ENCODE measurements around the gene CHRNA7.

Gene CHRNA7

GRCh38 chr15:32098033-32098432, 67.7 kb downstream of the CHRNA7 start:
- TF ChIP-seq NFIC (IDR thresholded peaks at IDR 0.05) (no peak), EP300 (IDR thresholded peaks at IDR 0.05; ENCODE audit: borderline replicate concordance) (no peak)
- TF ChIP-seq, protein P1, sequence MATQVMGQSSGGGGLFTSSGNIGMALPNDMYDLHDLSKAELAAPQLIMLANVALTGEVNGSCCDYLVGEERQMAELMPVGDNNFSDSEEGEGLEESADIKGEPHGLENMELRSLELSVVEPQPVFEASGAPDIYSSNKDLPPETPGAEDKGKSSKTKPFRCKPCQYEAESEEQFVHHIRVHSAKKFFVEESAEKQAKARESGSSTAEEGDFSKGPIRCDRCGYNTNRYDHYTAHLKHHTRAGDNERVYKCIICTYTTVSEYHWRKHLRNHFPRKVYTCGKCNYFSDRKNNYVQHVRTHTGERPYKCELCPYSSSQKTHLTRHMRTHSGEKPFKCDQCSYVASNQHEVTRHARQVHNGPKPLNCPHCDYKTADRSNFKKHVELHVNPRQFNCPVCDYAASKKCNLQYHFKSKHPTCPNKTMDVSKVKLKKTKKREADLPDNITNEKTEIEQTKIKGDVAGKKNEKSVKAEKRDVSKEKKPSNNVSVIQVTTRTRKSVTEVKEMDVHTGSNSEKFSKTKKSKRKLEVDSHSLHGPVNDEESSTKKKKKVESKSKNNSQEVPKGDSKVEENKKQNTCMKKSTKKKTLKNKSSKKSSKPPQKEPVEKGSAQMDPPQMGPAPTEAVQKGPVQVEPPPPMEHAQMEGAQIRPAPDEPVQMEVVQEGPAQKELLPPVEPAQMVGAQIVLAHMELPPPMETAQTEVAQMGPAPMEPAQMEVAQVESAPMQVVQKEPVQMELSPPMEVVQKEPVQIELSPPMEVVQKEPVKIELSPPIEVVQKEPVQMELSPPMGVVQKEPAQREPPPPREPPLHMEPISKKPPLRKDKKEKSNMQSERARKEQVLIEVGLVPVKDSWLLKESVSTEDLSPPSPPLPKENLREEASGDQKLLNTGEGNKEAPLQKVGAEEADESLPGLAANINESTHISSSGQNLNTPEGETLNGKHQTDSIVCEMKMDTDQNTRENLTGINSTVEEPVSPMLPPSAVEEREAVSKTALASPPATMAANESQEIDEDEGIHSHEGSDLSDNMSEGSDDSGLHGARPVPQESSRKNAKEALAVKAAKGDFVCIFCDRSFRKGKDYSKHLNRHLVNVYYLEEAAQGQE (IDR thresholded peaks at IDR 0.05; ENCODE audit: low read depth): no peak

DNA sequence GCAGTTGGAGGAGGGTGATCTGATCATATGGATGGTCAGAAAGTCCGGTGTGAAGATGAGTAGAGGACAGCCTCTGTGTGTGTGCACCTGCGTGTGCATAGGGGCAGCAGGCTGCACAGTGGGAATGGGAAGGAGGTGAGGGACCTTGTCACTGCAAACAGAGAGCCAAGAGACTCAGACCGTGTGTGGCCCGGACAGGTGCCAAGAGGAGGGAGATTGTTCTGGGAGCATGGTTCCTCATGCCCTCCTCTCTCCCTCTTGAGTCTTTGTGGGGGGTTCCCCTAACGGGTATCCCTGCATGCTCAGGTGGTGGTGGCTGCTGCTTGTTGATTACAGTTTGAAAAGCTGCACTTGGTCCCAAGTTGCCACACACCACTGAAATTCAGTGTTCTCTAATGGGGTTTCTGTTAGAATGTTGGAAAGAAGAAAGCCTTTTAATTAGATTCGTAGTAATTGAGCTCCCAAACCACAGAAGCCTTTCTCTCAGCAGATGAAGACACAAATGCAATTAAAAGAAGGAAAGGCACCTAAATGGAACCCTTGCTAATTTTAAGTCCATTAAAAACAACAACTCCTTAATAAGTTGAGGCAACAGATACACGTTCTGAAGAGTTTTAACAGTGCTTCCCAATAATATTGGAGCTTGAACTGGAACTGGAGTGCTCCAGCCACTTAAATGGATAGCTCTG, 68.9 kb downstream of the CHRNA7 start:
- TF ChIP-seq YY1 (IDR thresholded peaks at IDR 0.05; ENCODE audit: low read depth) (no peak), RAD21 (IDR thresholded peaks at IDR 0.05; ENCODE audit: low read depth) (no peak), EP300 (IDR thresholded peaks at IDR 0.05; ENCODE audit: borderline replicate concordance) (no peak), NFIC (IDR thresholded peaks at IDR 0.05) (no peak), FOXM1 (IDR thresholded peaks at IDR 0.05; ENCODE audit: borderline replicate concordance, low read depth) (no peak), TCF12 (IDR thresholded peaks at IDR 0.05; ENCODE audit: low read depth) (no peak), TEAD4 (IDR thresholded peaks at IDR 0.05) (no peak), CREB1 (IDR thresholded peaks at IDR 0.05; ENCODE audit: low read depth) (no peak), EGR1 (IDR thresholded peaks at IDR 0.05) (no peak), TAF1 (IDR thresholded peaks at IDR 0.05; ENCODE audit: low read depth) (no peak), ZBTB7A (IDR thresholded peaks at IDR 0.05; ENCODE audit: low read depth) (no peak), CEBPB (IDR thresholded peaks at IDR 0.05) (no peak)
- TF ChIP-seq, protein P2, sequence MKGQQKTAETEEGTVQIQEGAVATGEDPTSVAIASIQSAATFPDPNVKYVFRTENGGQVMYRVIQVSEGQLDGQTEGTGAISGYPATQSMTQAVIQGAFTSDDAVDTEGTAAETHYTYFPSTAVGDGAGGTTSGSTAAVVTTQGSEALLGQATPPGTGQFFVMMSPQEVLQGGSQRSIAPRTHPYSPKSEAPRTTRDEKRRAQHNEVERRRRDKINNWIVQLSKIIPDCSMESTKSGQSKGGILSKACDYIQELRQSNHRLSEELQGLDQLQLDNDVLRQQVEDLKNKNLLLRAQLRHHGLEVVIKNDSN (IDR thresholded peaks at IDR 0.05): no peak
- TF ChIP-seq, protein P1 (IDR thresholded peaks at IDR 0.05; ENCODE audit: low read depth): no peak
- TF ChIP-seq, protein P3, sequence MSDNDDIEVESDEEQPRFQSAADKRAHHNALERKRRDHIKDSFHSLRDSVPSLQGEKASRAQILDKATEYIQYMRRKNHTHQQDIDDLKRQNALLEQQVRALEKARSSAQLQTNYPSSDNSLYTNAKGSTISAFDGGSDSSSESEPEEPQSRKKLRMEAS (IDR thresholded peaks at IDR 0.05): no peak

DNA sequence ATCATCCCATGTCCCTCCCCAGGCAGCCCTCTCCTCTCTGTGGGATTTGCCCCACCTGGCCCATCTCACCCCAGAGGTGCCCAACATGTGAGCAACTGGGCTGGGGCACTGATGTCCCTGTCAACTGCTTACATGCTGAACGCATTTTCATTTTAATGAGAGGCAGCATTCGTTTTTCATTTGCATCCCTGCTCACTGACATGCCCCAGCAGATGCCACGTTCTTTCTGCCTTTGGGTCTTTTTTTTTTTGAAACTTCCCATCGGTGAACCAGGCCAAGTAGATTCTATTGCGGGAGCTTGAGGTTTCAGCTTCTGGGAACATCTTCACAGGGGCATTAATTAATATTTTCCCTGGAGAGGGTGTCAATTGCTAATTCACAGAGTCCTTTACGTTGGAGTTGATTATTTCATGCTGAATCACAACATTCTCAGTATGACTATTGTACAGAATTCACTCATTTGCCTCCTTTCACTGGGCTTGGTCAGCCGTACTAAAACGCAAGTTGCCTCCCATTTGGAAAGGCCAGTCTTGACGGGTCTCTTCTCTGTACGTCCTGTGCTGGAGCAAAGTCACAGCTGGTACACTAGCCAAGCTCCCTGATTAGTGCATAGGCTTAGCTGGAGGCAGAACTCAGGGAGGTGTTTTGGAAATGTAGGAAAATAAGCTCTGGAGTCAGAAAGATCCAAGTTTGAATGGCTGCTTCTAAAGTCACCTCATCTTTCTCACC, 69.8 kb downstream of the CHRNA7 start:
- TF ChIP-seq ZBTB7A (IDR thresholded peaks at IDR 0.05; ENCODE audit: low read depth): no peak
- no peak for TF ChIP-seq FOXM1 (IDR thresholded peaks at IDR 0.05; ENCODE audit: borderline replicate concordance, low read depth)
- TF ChIP-seq, protein P1 (IDR thresholded peaks at IDR 0.05; ENCODE audit: low read depth): no peak
- TF ChIP-seq EP300 (IDR thresholded peaks at IDR 0.05; ENCODE audit: borderline replicate concordance): no peak
- TF ChIP-seq, protein P2 (IDR thresholded peaks at IDR 0.05): no peak
- TF ChIP-seq TAF1 (IDR thresholded peaks at IDR 0.05; ENCODE audit: low read depth): no peak
- no peak for TF ChIP-seq CEBPB (IDR thresholded peaks at IDR 0.05)
- no peak for TF ChIP-seq NFIC (IDR thresholded peaks at IDR 0.05)
- TF ChIP-seq TEAD4 (IDR thresholded peaks at IDR 0.05): no peak
- no peak for TF ChIP-seq TCF12 (IDR thresholded peaks at IDR 0.05; ENCODE audit: low read depth)
- no peak for TF ChIP-seq CREB1 (IDR thresholded peaks at IDR 0.05; ENCODE audit: low read depth)

GRCh38 chr15:32104061-32104995, 74.0 kb downstream of the CHRNA7 start:
- TF ChIP-seq RAD21 (IDR thresholded peaks at IDR 0.05; ENCODE audit: low read depth): peak; percentile 23; the same call in 1 of the 2 replicates
- TF ChIP-seq, protein P2 (IDR thresholded peaks at IDR 0.05): no peak
- TF ChIP-seq EGR1 (IDR thresholded peaks at IDR 0.05): no peak
- TF ChIP-seq TCF12 (IDR thresholded peaks at IDR 0.05; ENCODE audit: low read depth): no peak
- TF ChIP-seq CEBPB (IDR thresholded peaks at IDR 0.05): no peak
- TF ChIP-seq YY1 (IDR thresholded peaks at IDR 0.05; ENCODE audit: low read depth): no peak
- no peak for TF ChIP-seq EP300 (IDR thresholded peaks at IDR 0.05; ENCODE audit: borderline replicate concordance)
- no peak for TF ChIP-seq FOXM1 (IDR thresholded peaks at IDR 0.05; ENCODE audit: borderline replicate concordance, low read depth)
- TF ChIP-seq NFIC (IDR thresholded peaks at IDR 0.05): no peak
